Measurements from ENCODE around the gene UBE2D1. TPM values are rescaled to one million over a fixed set of nuclear protein-coding genes. Genes with fewer than 3 reads are reported as not detected.

The UBE2D1 gene
- total and polyA plus RNA-seq, 2 donors: 9.2 to 24.0 TPM

- Histone ChIP-seq H3K27ac (ENCODE audit: low read depth in 1 of 2, low read length in 1 of 2) (no peak overlapping the region), H3K4me3 (ENCODE audit: low read length in 2 of 2) (no peak overlapping the region), H3K9me3 (ENCODE audit: control insufficient read depth in 2 of 2, insufficient read depth in 1 of 2, low read length in 1 of 2) (no peaks in the 10 kb centered on the region), H3K36me3 (ENCODE audit: control insufficient read depth in 2 of 2, insufficient read depth in 2 of 2, low read length in 1 of 2) (no peaks in the 10 kb centered on the region), H3K4me1 (ENCODE audit: control insufficient read depth in 2 of 2, insufficient read depth in 2 of 2, low read length in 2 of 2) (no peaks in the 10 kb centered on the region), H3K27me3 (ENCODE audit: control insufficient read depth in 2 of 2, insufficient read depth in 1 of 2, low read length in 1 of 2) (no peaks in the 10 kb centered on the region)
- DNase-seq (ENCODE audit: low read depth in 6 of 9, low spot score in 9 of 9): no peak
- over 99% methylated on average over 3 of the region's 3 CpGs for WGBS
Measured at GRCh38 chr10:58307676-58308075, 27.1 kb upstream of the UBE2D1 start.

GRCh38 chr10:58311026-58311425 is 23.8 kb upstream of the UBE2D1 start:
- Histone ChIP-seq H3K9me3 (ENCODE audit: control insufficient read depth in 2 of 2, insufficient read depth in 1 of 2, low read length in 1 of 2) (no peaks in the 10 kb centered on the region), H3K4me1 (ENCODE audit: control insufficient read depth in 2 of 2, insufficient read depth in 2 of 2, low read length in 2 of 2) (no peaks in the 10 kb centered on the region), H3K36me3 (ENCODE audit: control insufficient read depth in 2 of 2, insufficient read depth in 2 of 2, low read length in 1 of 2) (no peaks in the 10 kb centered on the region), H3K4me3 (ENCODE audit: low read length in 2 of 2) (no peak overlapping the region), H3K27me3 (ENCODE audit: control insufficient read depth in 2 of 2, insufficient read depth in 1 of 2, low read length in 1 of 2) (no peaks in the 10 kb centered on the region), H3K27ac (ENCODE audit: low read depth in 1 of 2, low read length in 1 of 2) (no peak overlapping the region)
- no peak for DNase-seq (ENCODE audit: low read depth in 6 of 9, low spot score in 9 of 9)

GRCh38 chr10:58316874-58317273 is 17.9 kb upstream of the UBE2D1 start:
- Histone ChIP-seq H3K36me3 (ENCODE audit: control insufficient read depth in 2 of 2, insufficient read depth in 2 of 2, low read length in 1 of 2) (no peaks in the 10 kb centered on the region), H3K27ac (ENCODE audit: low read depth in 1 of 2, low read length in 1 of 2) (no peak overlapping the region), H3K4me3 (ENCODE audit: low read length in 2 of 2) (no peak overlapping the region), H3K9me3 (ENCODE audit: control insufficient read depth in 2 of 2, insufficient read depth in 1 of 2, low read length in 1 of 2) (no peaks in the 10 kb centered on the region), H3K27me3 (ENCODE audit: control insufficient read depth in 2 of 2, insufficient read depth in 1 of 2, low read length in 1 of 2) (no peaks in the 10 kb centered on the region), H3K4me1 (ENCODE audit: control insufficient read depth in 2 of 2, insufficient read depth in 2 of 2, low read length in 2 of 2) (no peaks in the 10 kb centered on the region)
- no peak for DNase-seq (ENCODE audit: low read depth in 6 of 9, low spot score in 9 of 9)

- DNase-seq (ENCODE audit: low read depth in 6 of 9, low spot score in 9 of 9): no peak
- Histone ChIP-seq H3K9me3 (ENCODE audit: control insufficient read depth in 2 of 2, insufficient read depth in 1 of 2, low read length in 1 of 2) (no peaks in the 10 kb centered on the region), H3K36me3 (ENCODE audit: control insufficient read depth in 2 of 2, insufficient read depth in 2 of 2, low read length in 1 of 2) (no peaks in the 10 kb centered on the region), H3K4me3 (ENCODE audit: low read length in 2 of 2) (no peak overlapping the region), H3K27ac (ENCODE audit: low read depth in 1 of 2, low read length in 1 of 2) (no peak overlapping the region), H3K27me3 (ENCODE audit: control insufficient read depth in 2 of 2, insufficient read depth in 1 of 2, low read length in 1 of 2) (no peaks in the 10 kb centered on the region), H3K4me1 (ENCODE audit: control insufficient read depth in 2 of 2, insufficient read depth in 2 of 2, low read length in 2 of 2) (no peaks in the 10 kb centered on the region)
- WGBS: 94% methylated on average over 2 of the region's 2 CpGs
Measured at GRCh38 chr10:58318346-58318745, 16.5 kb upstream of the UBE2D1 start.

GRCh38 chr10:58319599-58319998 is 15.2 kb upstream of the UBE2D1 start:
- no peak overlapping the region for H3K27ac ChIP-seq (ENCODE audit: low read depth in 1 of 2, low read length in 1 of 2)
- no peaks in the 10 kb centered on the region for H3K4me1 ChIP-seq (ENCODE audit: control insufficient read depth in 2 of 2, insufficient read depth in 2 of 2, low read length in 2 of 2)
- 98% methylated on average over 1 of the region's 1 CpG for WGBS
- H3K36me3 ChIP-seq (ENCODE audit: control insufficient read depth in 2 of 2, insufficient read depth in 2 of 2, low read length in 1 of 2): no peaks in the 10 kb centered on the region
- H3K9me3 ChIP-seq (ENCODE audit: control insufficient read depth in 2 of 2, insufficient read depth in 1 of 2, low read length in 1 of 2): no peaks in the 10 kb centered on the region
- no peak overlapping the region for H3K4me3 ChIP-seq (ENCODE audit: low read length in 2 of 2)
- DNase-seq (ENCODE audit: low read depth in 6 of 9, low spot score in 9 of 9): no peak
- no peaks in the 10 kb centered on the region for H3K27me3 ChIP-seq (ENCODE audit: control insufficient read depth in 2 of 2, insufficient read depth in 1 of 2, low read length in 1 of 2)

GRCh38 chr10:58320351-58321049 is 14.3 kb upstream of the UBE2D1 start:
- no peaks in the 10 kb centered on the region for H3K27me3 ChIP-seq (ENCODE audit: control insufficient read depth in 2 of 2, insufficient read depth in 1 of 2, low read length in 1 of 2)
- WGBS: 99% methylated on average over 4 of the region's 4 CpGs
- no peaks in the 10 kb centered on the region for H3K4me1 ChIP-seq (ENCODE audit: control insufficient read depth in 2 of 2, insufficient read depth in 2 of 2, low read length in 2 of 2)
- H3K27ac ChIP-seq (ENCODE audit: low read depth in 1 of 2, low read length in 1 of 2): no peak overlapping the region
- no peak overlapping the region for H3K4me3 ChIP-seq (ENCODE audit: low read length in 2 of 2)
- no peaks in the 10 kb centered on the region for H3K9me3 ChIP-seq (ENCODE audit: control insufficient read depth in 2 of 2, insufficient read depth in 1 of 2, low read length in 1 of 2)
- DNase-seq (ENCODE audit: low read depth in 6 of 9, low spot score in 9 of 9): no peak
- H3K36me3 ChIP-seq (ENCODE audit: control insufficient read depth in 2 of 2, insufficient read depth in 2 of 2, low read length in 1 of 2): no peaks in the 10 kb centered on the region

GRCh38 chr10:58322072-58322834 is 12.6 kb upstream of the UBE2D1 start:
- Histone ChIP-seq H3K4me1 (ENCODE audit: control insufficient read depth in 2 of 2, insufficient read depth in 2 of 2, low read length in 2 of 2) (no peaks in the 10 kb centered on the region), H3K27me3 (ENCODE audit: control insufficient read depth in 2 of 2, insufficient read depth in 1 of 2, low read length in 1 of 2) (peaks cover 0 to 8% of the 10 kb centered on the region in 2 donors), H3K9me3 (ENCODE audit: control insufficient read depth in 2 of 2, insufficient read depth in 1 of 2, low read length in 1 of 2) (no peaks in the 10 kb centered on the region), H3K4me3 (ENCODE audit: low read length in 2 of 2) (no peak overlapping the region), H3K27ac (ENCODE audit: low read depth in 1 of 2, low read length in 1 of 2) (no peak overlapping the region), H3K36me3 (ENCODE audit: control insufficient read depth in 2 of 2, insufficient read depth in 2 of 2, low read length in 1 of 2) (no peaks in the 10 kb centered on the region)
- peak in 1 of 9 donors; percentile 15 for DNase-seq (ENCODE audit: low read depth in 6 of 9, low spot score in 9 of 9)
- WGBS: 14% methylated on average over 3 of the region's 3 CpGs

GRCh38 chr10:58322835-58323209 is 12.0 kb upstream of the UBE2D1 start:
- H3K4me3 ChIP-seq (ENCODE audit: low read length in 2 of 2): no peak overlapping the region
- no peak overlapping the region for H3K27ac ChIP-seq (ENCODE audit: low read depth in 1 of 2, low read length in 1 of 2)
- H3K4me1 ChIP-seq (ENCODE audit: control insufficient read depth in 2 of 2, insufficient read depth in 2 of 2, low read length in 2 of 2): no peaks in the 10 kb centered on the region
- DNase-seq (ENCODE audit: low read depth in 6 of 9, low spot score in 9 of 9): no peak
- H3K9me3 ChIP-seq (ENCODE audit: control insufficient read depth in 2 of 2, insufficient read depth in 1 of 2, low read length in 1 of 2): no peaks in the 10 kb centered on the region
- 81% methylated on average over 1 of the region's 1 CpG for WGBS
- no peaks in the 10 kb centered on the region for H3K36me3 ChIP-seq (ENCODE audit: control insufficient read depth in 2 of 2, insufficient read depth in 2 of 2, low read length in 1 of 2)
- H3K27me3 ChIP-seq (ENCODE audit: control insufficient read depth in 2 of 2, insufficient read depth in 1 of 2, low read length in 1 of 2): peaks cover 0 to 8% of the 10 kb centered on the region in 2 donors

GRCh38 chr10:58326967-58327381 is 7.8 kb upstream of the UBE2D1 start:
- Histone ChIP-seq H3K4me1 (ENCODE audit: control insufficient read depth in 2 of 2, insufficient read depth in 2 of 2, low read length in 2 of 2) (no peaks in the 10 kb centered on the region), H3K9me3 (ENCODE audit: control insufficient read depth in 2 of 2, insufficient read depth in 1 of 2, low read length in 1 of 2) (no peaks in the 10 kb centered on the region), H3K36me3 (ENCODE audit: control insufficient read depth in 2 of 2, insufficient read depth in 2 of 2, low read length in 1 of 2) (no peaks in the 10 kb centered on the region), H3K27me3 (ENCODE audit: control insufficient read depth in 2 of 2, insufficient read depth in 1 of 2, low read length in 1 of 2) (peaks cover 0 to 8% of the 10 kb centered on the region in 2 donors), H3K27ac (ENCODE audit: low read depth in 1 of 2, low read length in 1 of 2) (no peak overlapping the region), H3K4me3 (ENCODE audit: low read length in 2 of 2) (no peak overlapping the region)
- 81% methylated on average over 25 of the region's 25 CpGs for WGBS
- no peak for DNase-seq (ENCODE audit: low read depth in 6 of 9, low spot score in 9 of 9)
